ENCODE results near the gene ZNF41. TPM values are rescaled to one million over a fixed set of nuclear protein-coding genes. Genes with fewer than 3 reads are reported as not detected.

Gene ZNF41
- total RNA-seq, 1 donor from 2014 or later, result 7.6 TPM

- no peak for TF ChIP-seq CTCF (IDR thresholded peaks at IDR 0.05; ENCODE audit: partially characterized antibody, unreplicated experiment)
- Mint-ChIP-seq H3K27ac (ENCODE audit: unreplicated experiment) (no peak overlapping the region), H3K9me3 (ENCODE audit: unreplicated experiment) (peaks cover 5% of the 10 kb centered on the region), H3K4me1 (ENCODE audit: low read depth, unreplicated experiment) (peaks cover 12% of the 10 kb centered on the region), H3K36me3 (ENCODE audit: unreplicated experiment) (no peaks in the 10 kb centered on the region), H3K27me3 (ENCODE audit: unreplicated experiment) (peaks cover 8% of the 10 kb centered on the region), H3K4me3 (ENCODE audit: unreplicated experiment) (peak overlapping the region; percentile 92)
- DNase-seq, result no peak
Measured at GRCh38 chrX:47481160-47481559, 1.9 kb downstream of the ZNF41 start.

- Mint-ChIP-seq H3K27me3 (ENCODE audit: unreplicated experiment) (peaks cover 8% of the 10 kb centered on the region), H3K4me1 (ENCODE audit: low read depth, unreplicated experiment) (peaks cover 12% of the 10 kb centered on the region), H3K9me3 (ENCODE audit: unreplicated experiment) (peaks cover 5% of the 10 kb centered on the region), H3K27ac (ENCODE audit: unreplicated experiment) (no peak overlapping the region), H3K4me3 (ENCODE audit: unreplicated experiment) (no peak overlapping the region), H3K36me3 (ENCODE audit: unreplicated experiment) (no peaks in the 10 kb centered on the region)
- DNase-seq, result no peak
- TF ChIP-seq CTCF (IDR thresholded peaks at IDR 0.05; ENCODE audit: partially characterized antibody, unreplicated experiment), result no peak
Measured at GRCh38 chrX:47480576-47480975, 2.4 kb downstream of the ZNF41 start.

GRCh38 chrX:47475476-47475875 is 7.5 kb downstream of the ZNF41 start:
- no peak for DNase-seq
- Mint-ChIP-seq H3K36me3 (ENCODE audit: unreplicated experiment) (no peaks in the 10 kb centered on the region), H3K4me3 (ENCODE audit: unreplicated experiment) (no peak overlapping the region), H3K9me3 (ENCODE audit: unreplicated experiment) (no peaks in the 10 kb centered on the region), H3K27me3 (ENCODE audit: unreplicated experiment) (no peaks in the 10 kb centered on the region), H3K27ac (ENCODE audit: unreplicated experiment) (no peak overlapping the region), H3K4me1 (ENCODE audit: low read depth, unreplicated experiment) (no peaks in the 10 kb centered on the region)
- TF ChIP-seq CTCF (IDR thresholded peaks at IDR 0.05; ENCODE audit: partially characterized antibody, unreplicated experiment), result no peak

GRCh38 chrX:47467106-47467505 is 15.9 kb downstream of the ZNF41 start:
- Mint-ChIP-seq H3K27me3 (ENCODE audit: unreplicated experiment) (peaks cover 3% of the 10 kb centered on the region), H3K4me1 (ENCODE audit: low read depth, unreplicated experiment) (peaks cover 3% of the 10 kb centered on the region), H3K9me3 (ENCODE audit: unreplicated experiment) (peaks cover 3% of the 10 kb centered on the region), H3K27ac (ENCODE audit: unreplicated experiment) (no peak overlapping the region), H3K4me3 (ENCODE audit: unreplicated experiment) (no peak overlapping the region), H3K36me3 (ENCODE audit: unreplicated experiment) (no peaks in the 10 kb centered on the region)
- no peak for TF ChIP-seq CTCF (IDR thresholded peaks at IDR 0.05; ENCODE audit: partially characterized antibody, unreplicated experiment)
- no peak for DNase-seq

- no peak for TF ChIP-seq CTCF (IDR thresholded peaks at IDR 0.05; ENCODE audit: partially characterized antibody, unreplicated experiment)
- Mint-ChIP-seq H3K9me3 (ENCODE audit: unreplicated experiment) (peaks cover 3% of the 10 kb centered on the region), H3K4me3 (ENCODE audit: unreplicated experiment) (no peak overlapping the region), H3K27ac (ENCODE audit: unreplicated experiment) (no peak overlapping the region), H3K36me3 (ENCODE audit: unreplicated experiment) (no peaks in the 10 kb centered on the region), H3K4me1 (ENCODE audit: low read depth, unreplicated experiment) (peaks cover 3% of the 10 kb centered on the region), H3K27me3 (ENCODE audit: unreplicated experiment) (peaks cover 3% of the 10 kb centered on the region)
- DNase-seq, result no peak
Measured at GRCh38 chrX:47460561-47460960, 22.5 kb downstream of the ZNF41 start.
